Measurements from ENCODE around the gene PXK.

Gene PXK

GRCh38 chr3:58383904-58384303 lies 51.2 kb downstream of the PXK start:
- peak; percentile 90 for DNase-seq (ENCODE audit: low spot score)

GRCh38 chr3:58384381-58385090 lies 51.8 kb downstream of the PXK start:
- DNase-seq (ENCODE audit: low spot score) = no peak

- peak; percentile 43 for DNase-seq (ENCODE audit: low spot score)
Measured at GRCh38 chr3:58386626-58387365, 54.1 kb downstream of the PXK start.

GRCh38 chr3:58387650-58388546 lies 55.2 kb downstream of the PXK start:
- DNase-seq (ENCODE audit: low spot score) = no peak

- DNase-seq (ENCODE audit: low spot score) = peak; percentile 87
Measured at GRCh38 chr3:58388550-58389091, 55.9 kb downstream of the PXK start.

- DNase-seq (ENCODE audit: low spot score) = no peak
Measured at GRCh38 chr3:58391156-58391865, 58.6 kb downstream of the PXK start.

- no peak for DNase-seq (ENCODE audit: low spot score)
Measured at GRCh38 chr3:58392181-58392580, 59.5 kb downstream of the PXK start.

GRCh38 chr3:58394339-58394738 lies 61.6 kb downstream of the PXK start:
- DNase-seq (ENCODE audit: low spot score) = peak; percentile 22

GRCh38 chr3:58398669-58399333 lies 66.1 kb downstream of the PXK start:
- DNase-seq (ENCODE audit: low spot score) = no peak

GRCh38 chr3:58403513-58404109 lies 70.9 kb downstream of the PXK start:
- no peak for DNase-seq (ENCODE audit: low spot score)

GRCh38 chr3:58404396-58404795 lies 71.7 kb downstream of the PXK start:
- peak; percentile 71 for DNase-seq (ENCODE audit: low spot score)

GRCh38 chr3:58408906-58409305 lies 76.2 kb downstream of the PXK start:
- no peak for DNase-seq (ENCODE audit: low spot score)

- no peak for DNase-seq (ENCODE audit: low spot score)
Measured at GRCh38 chr3:58409663-58410062, 77.0 kb downstream of the PXK start.

- peak; percentile 48 for DNase-seq (ENCODE audit: low spot score)
Measured at GRCh38 chr3:58411036-58411435, 78.3 kb downstream of the PXK start.

- no peak for DNase-seq (ENCODE audit: low spot score)
Measured at GRCh38 chr3:58411851-58412830, 79.4 kb downstream of the PXK start.

- peak; percentile 71 for DNase-seq (ENCODE audit: low spot score)
Measured at GRCh38 chr3:58414538-58415197, 82.0 kb downstream of the PXK start.

GRCh38 chr3:58416191-58416590 lies 83.5 kb downstream of the PXK start:
- DNase-seq (ENCODE audit: low spot score) = no peak

GRCh38 chr3:58417075-58417474 lies 84.4 kb downstream of the PXK start:
- DNase-seq (ENCODE audit: low spot score) = no peak

GRCh38 chr3:58418227-58418626 lies 85.5 kb downstream of the PXK start:
- no peak for DNase-seq (ENCODE audit: low spot score)

Measured in AG08395 (cell line).